Ectodermal cell (in vitro differentiated cells): Measurements from ENCODE around the gene AEBP1.
"Not testable (repeated sequence)": the region's sequence is repeated elsewhere in the genome, so short reads cannot be mapped to it uniquely, and the experiment has no call there.

Experiments
- H3K27ac ChIP-seq: 2 replicates; pipeline ENCODE4 v1.7.0; 2013; ENCODE audit warnings: mild to moderate bottlenecking, low read depth, low read length; ENCODE audit not compliant: insufficient read depth, poor library complexity, severe bottlenecking
- H3K27me3 ChIP-seq: 2 replicates; pipeline ENCODE4 v1.7.0; 2013; ENCODE audit warnings: mild to moderate bottlenecking, low read length; ENCODE audit not compliant: insufficient read depth, control insufficient read depth, poor library complexity, severe bottlenecking
- H3K36me3 ChIP-seq: one replicate; pipeline ENCODE4 v1.7.0; 2013; ENCODE audit warnings: low read length; ENCODE audit not compliant: control insufficient read depth, insufficient read depth
- H3K4me1 ChIP-seq: one replicate; pipeline ENCODE4 v1.7.0; 2013; ENCODE audit warnings: low read length; ENCODE audit not compliant: control insufficient read depth, insufficient read depth
- H3K4me3 ChIP-seq: 2 replicates; pipeline ENCODE4 v1.7.0; 2013; ENCODE audit warnings: low read depth, low read length, control low read depth; ENCODE audit not compliant: insufficient read depth
- H3K9me3 ChIP-seq: 2 replicates; pipeline ENCODE4 v1.7.0; 2013; ENCODE audit warnings: mild to moderate bottlenecking, low read length, moderate library complexity; ENCODE audit not compliant: control insufficient read depth
- WGBS, 2 experiments: methylation state at CpG; one replicate each; pipeline ENCODE4 v1.1.7; 2013; ENCODE audit warnings: missing lambda C conversion rate in 2 of 2; 5-methylcytosine and 5-hydroxymethylcytosine counted together

AEBP1 gene

GRCh38 chr7:44121761-44122420 lies 17.7 kb downstream of the AEBP1 start:
- Histone ChIP-seq H3K4me1 (peaks cover 3% of the 10 kb centered on the region), H3K36me3 (peaks cover 7% of the 10 kb centered on the region), H3K27me3 (peaks cover 13% of the 10 kb centered on the region), H3K4me3 (no peak overlapping the region), H3K9me3 (no peaks in the 10 kb centered on the region), H3K27ac (no peak overlapping the region)
- WGBS, 2 experiments = 93 to 96% methylated on average over 12 of the region's 12 CpGs

- Histone ChIP-seq H3K4me1 (peaks cover 3% of the 10 kb centered on the region), H3K9me3 (no peaks in the 10 kb centered on the region), H3K27me3 (peaks cover 13% of the 10 kb centered on the region), H3K36me3 (peaks cover 7% of the 10 kb centered on the region), H3K4me3 (peak overlapping the region; percentile 81), H3K27ac (no peak overlapping the region)
- WGBS, 2 experiments = 24 to 25% methylated on average over 1 of the region's 1 CpG
These were observed 18.4 kb downstream of the AEBP1 start for GRCh38 chr7:44122529-44122928.

DNA sequence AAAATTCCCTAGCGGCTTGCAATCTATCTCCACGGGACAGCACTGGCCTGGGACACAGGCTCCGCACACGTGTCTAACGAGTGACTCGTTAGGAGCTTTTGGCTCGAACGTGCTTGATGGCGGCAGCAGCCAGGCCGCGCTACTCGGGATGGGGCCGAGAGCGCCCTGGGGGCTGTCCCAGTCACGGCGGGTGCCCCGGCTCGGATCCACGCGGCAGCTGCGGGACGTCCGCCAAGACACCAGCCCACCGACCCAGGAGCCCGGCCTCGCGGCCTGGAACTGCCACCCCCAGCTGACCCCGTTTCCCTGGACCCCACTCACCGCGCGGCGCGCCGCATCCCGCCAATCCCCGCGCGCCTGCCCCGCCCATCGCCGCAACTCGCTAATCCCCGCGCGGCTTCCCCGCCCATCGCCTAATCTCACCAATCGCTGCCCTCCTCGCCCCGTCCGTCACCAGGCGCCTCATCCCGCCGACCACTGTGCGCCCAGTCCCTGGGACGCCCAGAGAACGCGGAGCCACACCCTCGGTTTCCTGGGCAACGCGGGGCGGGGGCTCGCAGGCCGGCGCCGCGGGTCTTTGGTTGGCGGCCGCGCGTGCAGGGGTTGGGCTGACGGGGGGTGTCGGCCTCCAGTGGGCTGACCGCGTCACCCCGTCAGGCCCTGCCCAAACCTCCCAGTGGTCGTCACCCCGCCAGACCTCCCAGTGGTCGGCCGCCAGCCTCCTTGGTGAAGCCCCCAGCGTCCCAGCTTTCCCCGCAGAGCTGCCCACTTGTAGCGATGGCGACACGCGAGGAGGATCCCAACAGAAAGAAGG lies 19.3 kb downstream of the AEBP1 start, which contains the start of gene POLD2:
Gene POLD2, minus strand, starts transcription at position 359 of the 814 bp plus-strand sequence. CDS start 1,495 bp downstream, outside the sequence.
- H3K36me3 ChIP-seq = peaks cover 7% of the 10 kb centered on the region
- H3K4me1 ChIP-seq = peaks cover 3% of the 10 kb centered on the region
- H3K4me3 ChIP-seq = peak within 1 kb of the TSS; percentile 81
- H3K9me3 ChIP-seq = no peaks in the 10 kb centered on the region
- peaks cover 13% of the 10 kb centered on the region for H3K27me3 ChIP-seq
- no peak within 1 kb of the TSS for H3K27ac ChIP-seq
- 0% methylated on average over 86 of the region's 86 CpGs for WGBS, 2 experiments

DNA sequence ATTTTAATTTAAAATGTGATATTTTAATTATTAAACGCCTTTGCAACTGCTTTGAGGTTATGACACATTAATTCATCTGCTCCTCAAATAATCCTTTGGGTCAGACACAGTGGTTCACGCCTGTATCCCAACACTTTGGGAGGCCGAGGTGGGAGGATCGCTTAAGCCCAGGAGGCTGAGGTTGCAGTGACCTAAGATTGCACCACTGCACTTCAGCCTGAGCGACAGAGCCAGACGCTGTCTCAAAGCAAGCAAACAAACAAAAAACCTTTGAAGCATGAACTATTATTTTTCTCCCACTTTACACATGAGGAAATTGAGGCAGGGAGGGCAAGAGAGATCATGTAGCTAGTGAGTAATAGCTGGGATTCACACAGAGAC lies 20.7 kb downstream of the AEBP1 start:
- Histone ChIP-seq H3K4me3 (no peak overlapping the region), H3K9me3 (no peaks in the 10 kb centered on the region), H3K36me3 (no peaks in the 10 kb centered on the region), H3K4me1 (peaks cover 3% of the 10 kb centered on the region), H3K27me3 (peaks cover 13% of the 10 kb centered on the region), H3K27ac (no peak overlapping the region)
- WGBS, 2 experiments = 89 to 95% methylated on average over 6 of the region's 6 CpGs

DNA sequence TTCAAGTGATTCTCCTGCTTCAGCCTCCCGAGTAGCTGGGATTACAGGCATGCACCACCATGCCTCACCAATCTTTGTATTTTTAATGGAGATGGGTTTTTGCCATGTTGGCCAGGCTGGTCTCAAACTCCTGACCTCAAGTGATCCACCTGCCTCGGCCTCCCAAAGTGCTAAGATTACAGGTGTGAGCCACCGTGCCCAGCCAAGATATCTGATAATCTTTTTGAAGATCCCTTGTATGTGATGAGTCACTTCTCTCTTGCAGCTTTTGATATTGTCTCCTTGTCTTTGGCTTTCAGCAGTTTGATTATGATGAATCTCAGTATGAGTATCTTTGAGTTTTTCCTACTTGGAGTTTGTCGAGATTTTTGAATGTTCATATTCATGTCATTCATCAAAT lies 22.4 kb downstream of the AEBP1 start:
- H3K27me3 ChIP-seq = peaks cover 13% of the 10 kb centered on the region
- not testable (repeated sequence) for H3K9me3 ChIP-seq, H3K27ac ChIP-seq, H3K4me1 ChIP-seq, H3K36me3 ChIP-seq, H3K4me3 ChIP-seq
- WGBS, 2 experiments = 90 to 93% methylated on average over 4 of the region's 4 CpGs

DNA sequence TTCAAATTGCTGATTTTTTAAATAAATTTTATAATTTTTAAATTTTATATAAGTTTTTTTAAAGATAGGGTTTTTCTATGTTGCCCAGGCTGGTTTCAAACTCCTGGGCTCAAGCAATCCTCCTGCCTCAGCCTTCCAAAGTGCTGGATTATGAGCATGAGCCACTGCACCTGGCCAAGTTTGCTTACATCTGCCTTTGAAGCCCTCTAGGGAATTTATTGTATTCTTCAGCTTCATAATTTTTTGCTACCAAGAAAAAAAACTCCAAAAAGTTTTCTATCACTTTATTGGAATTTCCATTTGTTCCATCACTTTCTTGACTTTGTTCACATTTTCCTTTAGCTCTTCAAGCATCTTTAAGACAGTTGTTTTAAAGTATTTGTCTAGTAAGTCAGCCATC lies 23.0 kb downstream of the AEBP1 start:
- H3K4me1 ChIP-seq = peaks cover under 1% of the 10 kb centered on the region
- H3K36me3 ChIP-seq = no peaks in the 10 kb centered on the region
- H3K4me3 ChIP-seq = no peak overlapping the region
- H3K9me3 ChIP-seq = no peaks in the 10 kb centered on the region
- peaks cover 13% of the 10 kb centered on the region for H3K27me3 ChIP-seq
- no peak overlapping the region for H3K27ac ChIP-seq

DNA sequence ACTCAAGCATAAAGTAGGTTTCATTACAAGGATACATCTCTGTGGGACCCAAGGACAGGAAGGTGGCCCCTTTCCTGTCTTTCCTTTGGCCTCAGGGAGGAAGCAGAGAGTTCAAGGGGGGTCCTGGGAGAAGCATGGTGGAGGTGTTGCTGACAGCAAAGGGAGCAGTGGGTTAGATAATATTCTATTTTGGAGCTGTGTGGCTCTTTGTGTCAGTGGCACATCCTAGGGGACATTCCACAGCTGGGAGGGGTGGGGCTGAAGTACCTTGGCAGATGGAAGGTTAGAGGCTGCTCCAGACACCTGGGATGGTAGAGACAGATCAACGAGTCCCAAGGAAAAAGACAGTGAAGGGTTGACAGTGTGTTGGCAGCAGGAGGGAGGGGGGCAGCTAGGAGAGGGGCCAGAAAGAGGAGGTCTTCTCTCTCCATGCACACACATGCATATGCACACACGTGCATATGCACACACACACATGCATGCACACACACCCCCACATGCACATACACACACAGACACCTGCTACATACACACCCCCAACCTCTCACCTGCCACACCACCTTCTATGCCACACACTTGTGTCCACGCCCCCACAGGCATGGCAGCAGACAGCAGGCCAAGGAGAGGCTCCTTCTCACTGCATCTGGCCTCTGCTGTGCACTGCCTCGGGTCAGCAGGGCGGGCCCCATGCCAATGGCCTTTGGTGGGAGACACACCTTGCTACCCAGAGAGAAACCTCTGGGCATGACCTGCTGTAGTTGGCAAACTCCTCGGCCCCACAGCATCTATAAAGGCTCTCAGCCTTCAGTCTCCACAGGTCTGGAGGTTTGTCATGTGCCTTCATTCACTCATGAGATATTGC lies 24.8 kb downstream of the AEBP1 start:
- peaks cover 12% of the 10 kb centered on the region for H3K27me3 ChIP-seq
- H3K4me3 ChIP-seq = no peak overlapping the region
- H3K27ac ChIP-seq = no peak overlapping the region
- H3K36me3 ChIP-seq = no peaks in the 10 kb centered on the region
- no peaks in the 10 kb centered on the region for H3K9me3 ChIP-seq
- H3K4me1 ChIP-seq = no peaks in the 10 kb centered on the region
- WGBS, 2 experiments = 82 to 88% methylated on average over 6 of the region's 6 CpGs

DNA sequence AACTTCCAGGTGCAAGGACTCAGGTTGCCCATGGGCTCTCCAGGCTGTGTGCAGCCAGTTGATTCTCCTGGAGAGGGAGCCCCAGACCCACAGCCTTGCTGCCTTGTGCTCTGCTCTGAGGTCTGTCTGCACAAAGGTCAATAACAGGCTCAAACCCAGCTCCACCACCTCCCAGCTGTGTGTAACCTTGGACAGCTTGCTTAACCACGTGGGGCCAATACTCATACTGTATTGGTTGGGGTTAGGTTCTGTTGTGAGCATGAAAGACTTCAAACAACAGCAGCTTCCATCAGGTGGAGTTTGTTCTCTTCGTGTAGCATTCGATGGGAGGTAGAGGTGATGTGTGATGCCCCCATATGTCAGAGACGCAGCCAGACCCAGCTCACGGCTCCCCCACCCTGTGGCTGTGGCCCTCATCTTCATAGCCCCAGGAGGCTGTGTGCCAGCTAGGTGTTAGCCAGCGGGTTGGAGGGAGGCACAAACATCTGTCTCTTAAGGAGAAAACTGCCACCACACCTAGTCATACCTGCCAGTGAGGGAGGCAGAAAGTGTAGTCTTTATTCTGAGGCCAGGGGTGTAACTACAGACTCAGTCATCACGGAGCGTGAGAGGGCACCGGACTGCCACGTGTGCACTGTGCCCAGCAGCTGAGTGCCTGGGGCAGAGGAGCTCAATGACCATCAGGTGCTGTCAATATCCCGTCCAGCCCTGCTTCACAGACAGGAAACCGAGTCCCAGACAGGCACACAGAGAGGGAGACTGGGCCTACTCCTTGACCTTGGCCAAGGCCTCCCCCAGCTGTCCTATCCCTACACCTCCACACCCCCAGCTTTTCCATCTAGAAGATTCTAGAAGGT lies 27.3 kb downstream of the AEBP1 start:
- H3K9me3 ChIP-seq = no peaks in the 10 kb centered on the region
- H3K27me3 ChIP-seq = no peaks in the 10 kb centered on the region
- H3K4me3 ChIP-seq = no peak overlapping the region
- 84 to 85% methylated on average over 12 of the region's 12 CpGs for WGBS, 2 experiments
- no peaks in the 10 kb centered on the region for H3K4me1 ChIP-seq
- no peak overlapping the region for H3K27ac ChIP-seq
- no peaks in the 10 kb centered on the region for H3K36me3 ChIP-seq

- Histone ChIP-seq H3K4me1 (no peaks in the 10 kb centered on the region), H3K36me3 (no peaks in the 10 kb centered on the region), H3K4me3 (no peak overlapping the region), H3K27me3 (no peaks in the 10 kb centered on the region), H3K9me3 (no peaks in the 10 kb centered on the region), H3K27ac (no peak overlapping the region)
- 86 to 93% methylated on average over 2 of the region's 2 CpGs for WGBS, 2 experiments
These were observed 27.9 kb downstream of the AEBP1 start for GRCh38 chr7:44132039-44132438.
